ENCODE data around the gene SYNE3. TPM values are rescaled to one million over a fixed set of nuclear protein-coding genes. Genes with fewer than 3 reads are reported as not detected.

The SYNE3 gene
- total RNA-seq, 4 donors from 2014 or later: 46.9 to 109 (median 88.6) TPM

GRCh38 chr14:95541346-95541745, 24.9 kb upstream of the SYNE3 start:
- no peak for ATAC-seq (ENCODE audit: low FRiP score)
- no peak for DNase-seq (ENCODE audit: low spot score)
- no peak for TF ChIP-seq CTCF (IDR thresholded peaks at IDR 0.05)

GRCh38 chr14:95540236-95540855, 23.9 kb upstream of the SYNE3 start:
- DNase-seq (ENCODE audit: low spot score) (no peak), ATAC-seq (ENCODE audit: low FRiP score) (no peak)
- TF ChIP-seq CTCF (IDR thresholded peaks at IDR 0.05): no peak

- no peak for DNase-seq (ENCODE audit: low spot score)
- TF ChIP-seq CTCF (IDR thresholded peaks at IDR 0.05): no peak
- ATAC-seq (ENCODE audit: low FRiP score): no peak
Measured at GRCh38 chr14:95538801-95539509, 22.5 kb upstream of the SYNE3 start.

- ATAC-seq (ENCODE audit: low FRiP score) (no peak), DNase-seq (ENCODE audit: low spot score) (no peak)
- TF ChIP-seq CTCF (IDR thresholded peaks at IDR 0.05): no peak
Measured at GRCh38 chr14:95537298-95538089, 21.0 kb upstream of the SYNE3 start.

- DNase-seq (ENCODE audit: low spot score): no peak
- TF ChIP-seq CTCF (IDR thresholded peaks at IDR 0.05): no peak
- ATAC-seq (ENCODE audit: low FRiP score): no peak
Measured at GRCh38 chr14:95536671-95537070, 20.2 kb upstream of the SYNE3 start.

GRCh38 chr14:95536036-95536593, 19.7 kb upstream of the SYNE3 start:
- no peak for ATAC-seq (ENCODE audit: low FRiP score)

More at GRCh38 chr14:95536036-95536593, 19.7 kb upstream of the SYNE3 start:
- DNase-seq (ENCODE audit: low spot score): no peak
- no peak for TF ChIP-seq CTCF (IDR thresholded peaks at IDR 0.05)

Data from omental fat pad (tissue), 4 donors.